Nephron progenitor cell (in vitro differentiated cells): ENCODE results near the gene SEMA6C.

Experiments used
- DNase-seq: peaks from one replicate; pipeline ENCODE4 v3.0.0; 2021
- H3K27ac Mint-ChIP-seq: 2 replicates; pipeline ENCODE4 v1.8.0; 2021; ENCODE audit warnings: mild to moderate bottlenecking, moderate library complexity, mixed read lengths
- H3K27me3 Mint-ChIP-seq: 2 replicates; pipeline ENCODE4 v1.8.0; 2021; ENCODE audit warnings: mild to moderate bottlenecking, low read depth, mixed read lengths; ENCODE audit not compliant: poor library complexity
- H3K36me3 Mint-ChIP-seq: 2 replicates; pipeline ENCODE4 v1.8.0; 2021; ENCODE audit warnings: low read depth, mixed read lengths
- H3K4me1 Mint-ChIP-seq: 2 replicates; pipeline ENCODE4 v1.8.0; 2021; ENCODE audit warnings: mixed read lengths
- H3K4me3 Mint-ChIP-seq: 2 replicates; pipeline ENCODE4 v1.8.0; 2021; ENCODE audit warnings: mild to moderate bottlenecking, moderate library complexity, mixed read lengths
- H3K9me3 Mint-ChIP-seq: 2 replicates; pipeline ENCODE4 v1.8.0; 2021; ENCODE audit warnings: mild to moderate bottlenecking, moderate library complexity, mixed read lengths
- TF ChIP-seq, protein P1 (sequence below): fragments of 200-600 bp; sonication (generic); IDR thresholded peaks from 2 replicates; pipeline ENCODE4 v1.5.0; 2021; ENCODE audit warnings: antibody characterized with exemption

SEMA6C gene

DNA sequence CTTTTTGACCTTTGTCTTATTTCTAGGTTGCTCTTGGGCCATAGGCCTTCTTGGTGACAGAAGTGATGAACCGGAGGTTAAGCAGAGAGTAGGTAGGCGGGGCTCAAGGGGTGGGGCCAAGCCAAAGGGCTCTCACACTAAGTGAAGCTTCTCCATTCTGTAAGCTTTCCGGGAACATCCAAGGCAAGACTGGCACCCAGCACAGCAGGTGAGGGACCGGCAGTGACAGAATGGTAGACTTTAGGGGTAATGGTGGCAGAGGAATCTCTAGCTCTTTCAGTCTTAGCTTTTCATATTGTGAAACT, 10.0 kb upstream of the SEMA6C start, which contains the start of gene TNFAIP8L2:
TNFAIP8L2 (plus strand) TSS at position 135 of the 305 bp plus-strand sequence. CDS start 2,049 bp downstream, outside the sequence.
- peak within 1 kb of the TSS; percentile 8 for H3K27ac Mint-ChIP-seq
- TF ChIP-seq, protein P1, sequence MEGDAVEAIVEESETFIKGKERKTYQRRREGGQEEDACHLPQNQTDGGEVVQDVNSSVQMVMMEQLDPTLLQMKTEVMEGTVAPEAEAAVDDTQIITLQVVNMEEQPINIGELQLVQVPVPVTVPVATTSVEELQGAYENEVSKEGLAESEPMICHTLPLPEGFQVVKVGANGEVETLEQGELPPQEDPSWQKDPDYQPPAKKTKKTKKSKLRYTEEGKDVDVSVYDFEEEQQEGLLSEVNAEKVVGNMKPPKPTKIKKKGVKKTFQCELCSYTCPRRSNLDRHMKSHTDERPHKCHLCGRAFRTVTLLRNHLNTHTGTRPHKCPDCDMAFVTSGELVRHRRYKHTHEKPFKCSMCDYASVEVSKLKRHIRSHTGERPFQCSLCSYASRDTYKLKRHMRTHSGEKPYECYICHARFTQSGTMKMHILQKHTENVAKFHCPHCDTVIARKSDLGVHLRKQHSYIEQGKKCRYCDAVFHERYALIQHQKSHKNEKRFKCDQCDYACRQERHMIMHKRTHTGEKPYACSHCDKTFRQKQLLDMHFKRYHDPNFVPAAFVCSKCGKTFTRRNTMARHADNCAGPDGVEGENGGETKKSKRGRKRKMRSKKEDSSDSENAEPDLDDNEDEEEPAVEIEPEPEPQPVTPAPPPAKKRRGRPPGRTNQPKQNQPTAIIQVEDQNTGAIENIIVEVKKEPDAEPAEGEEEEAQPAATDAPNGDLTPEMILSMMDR: no peak
- DNase-seq: no peak
- peaks cover 11% of the 10 kb centered on the region for H3K4me1 Mint-ChIP-seq
- H3K36me3 Mint-ChIP-seq: peaks cover 25% of the 10 kb centered on the region
- no peaks in the 10 kb centered on the region for H3K9me3 Mint-ChIP-seq
- no peak within 1 kb of the TSS for H3K4me3 Mint-ChIP-seq
- H3K27me3 Mint-ChIP-seq: no peaks in the 10 kb centered on the region

DNA sequence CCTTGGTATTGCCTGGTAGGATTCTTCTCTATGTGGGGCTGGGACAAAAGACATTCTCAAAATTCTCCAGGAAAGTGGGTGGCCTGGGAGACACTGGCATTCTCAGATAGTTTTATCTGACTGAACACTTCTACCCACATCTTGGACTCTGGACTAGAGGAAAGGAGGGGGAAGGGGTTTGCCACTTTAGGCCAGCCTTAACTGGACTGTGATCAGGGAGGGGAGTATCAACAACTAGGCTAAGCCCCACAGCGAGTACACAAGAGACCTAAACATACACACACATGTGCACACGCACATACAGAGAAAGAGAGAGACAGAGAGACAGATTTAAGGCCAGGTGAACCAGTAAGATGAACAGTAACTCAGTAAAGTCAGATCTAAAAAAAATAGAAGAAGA, 1.2 kb upstream of the SEMA6C start:
- Mint-ChIP-seq H3K36me3 (no peaks in the 10 kb centered on the region), H3K4me3 (peak overlapping the region; percentile 87), H3K9me3 (no peaks in the 10 kb centered on the region), H3K27me3 (peaks cover 20% of the 10 kb centered on the region), H3K27ac (no peak overlapping the region), H3K4me1 (peaks cover 44% of the 10 kb centered on the region)
- TF ChIP-seq, protein P1: no peak
- DNase-seq: no peak

DNA sequence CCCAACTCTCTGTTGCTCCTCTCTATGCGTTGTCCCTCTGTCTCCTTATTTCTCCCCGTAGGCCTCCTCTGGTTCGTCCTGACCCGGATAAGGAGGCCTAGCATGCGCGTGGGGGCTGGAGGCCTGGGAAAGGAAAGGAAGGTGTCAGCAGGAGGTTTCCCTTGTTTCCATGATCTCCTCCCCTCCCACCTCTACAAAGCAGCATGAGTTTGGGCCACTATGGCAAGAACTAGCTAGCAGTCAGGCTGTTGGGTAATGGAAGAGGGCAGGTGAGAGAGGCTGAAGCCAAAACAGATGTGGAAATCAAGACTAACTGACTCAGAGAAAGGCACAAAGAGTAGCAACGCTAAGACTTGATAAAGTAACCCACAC, 687 bp upstream of the SEMA6C start:
- H3K27me3 Mint-ChIP-seq: peaks cover 20% of the 10 kb centered on the region
- peaks cover 3% of the 10 kb centered on the region for H3K36me3 Mint-ChIP-seq
- H3K4me3 Mint-ChIP-seq: peak overlapping the region; percentile 87
- no peaks in the 10 kb centered on the region for H3K9me3 Mint-ChIP-seq
- no peak for DNase-seq
- no peak overlapping the region for H3K27ac Mint-ChIP-seq
- TF ChIP-seq, protein P1: no peak
- H3K4me1 Mint-ChIP-seq: peaks cover 48% of the 10 kb centered on the region

DNA sequence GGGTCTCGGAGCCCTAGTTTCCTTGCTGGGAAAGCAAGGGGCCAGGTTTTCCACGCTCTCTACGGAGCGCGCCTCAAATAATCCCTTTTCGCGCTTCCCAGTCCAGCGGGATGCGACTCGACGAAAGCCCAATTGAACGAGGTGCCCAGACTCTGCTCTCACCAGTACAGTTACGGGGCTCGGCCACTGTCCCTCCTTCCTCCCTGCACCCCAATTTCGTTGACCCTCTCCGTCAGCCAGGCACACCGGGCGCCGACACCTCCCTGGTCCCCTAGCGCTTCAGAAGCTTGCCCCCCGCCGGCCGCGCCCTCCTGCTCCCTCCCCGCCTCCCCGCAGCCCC, 389 bp downstream of the SEMA6C start:
- peaks cover 5% of the 10 kb centered on the region for H3K36me3 Mint-ChIP-seq
- TF ChIP-seq, protein P1: no peak
- no peak overlapping the region for H3K27ac Mint-ChIP-seq
- peaks cover 50% of the 10 kb centered on the region for H3K4me1 Mint-ChIP-seq
- DNase-seq: no peak
- peak overlapping the region; percentile 87 for H3K4me3 Mint-ChIP-seq
- peaks cover 20% of the 10 kb centered on the region for H3K27me3 Mint-ChIP-seq
- no peaks in the 10 kb centered on the region for H3K9me3 Mint-ChIP-seq

DNA sequence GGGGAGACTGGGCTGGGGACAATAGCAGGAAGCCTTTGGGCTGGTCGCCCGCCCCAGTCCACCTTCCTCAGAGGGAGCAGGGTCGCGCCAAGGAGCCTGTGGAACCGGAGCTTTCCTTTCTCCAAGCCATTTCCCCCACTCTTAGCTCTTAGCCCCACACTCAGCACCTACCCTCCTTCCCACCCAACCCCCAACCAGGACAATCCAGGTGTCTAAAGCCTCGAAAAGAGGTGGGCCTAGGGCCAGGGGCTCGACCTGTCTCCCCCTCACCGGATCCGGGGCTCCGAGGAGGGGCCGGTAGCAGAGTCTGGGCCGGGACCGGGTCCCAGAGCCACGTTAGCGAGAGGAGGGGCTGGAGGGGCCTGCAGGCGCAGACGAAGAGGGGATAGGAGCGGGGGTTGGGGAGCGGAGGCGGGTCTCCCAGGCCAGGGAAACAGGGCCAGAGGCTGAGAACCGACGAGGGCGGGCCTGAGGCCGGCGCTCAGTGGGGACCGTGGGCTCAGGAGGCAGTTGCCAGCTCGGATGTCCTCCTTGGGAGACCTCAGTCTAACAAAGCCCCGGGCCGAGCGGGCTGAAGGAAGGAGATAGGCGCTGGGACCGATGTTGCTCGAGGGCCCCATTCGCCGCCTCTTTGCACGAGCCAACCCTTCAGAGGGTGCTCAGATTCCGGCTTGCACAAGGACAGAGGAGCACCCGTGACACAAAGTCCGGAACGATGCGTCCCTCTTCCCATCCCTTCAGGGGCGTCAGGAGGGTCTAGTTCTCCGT, 943 bp downstream of the SEMA6C start:
- Mint-ChIP-seq H3K4me3 (peak overlapping the region; percentile 87), H3K9me3 (no peaks in the 10 kb centered on the region), H3K4me1 (peaks cover 50% of the 10 kb centered on the region), H3K36me3 (peaks cover 5% of the 10 kb centered on the region), H3K27me3 (peaks cover 19% of the 10 kb centered on the region), H3K27ac (no peak overlapping the region)
- TF ChIP-seq, protein P1: no peak
- DNase-seq: peak; percentile 47
